SU-DHL-6 (cell line): ENCODE results near the gene MAP3K4.

Experiments used
- EZH2phosphoT487 ChIP-seq: fragments of 200-600 bp; sonication (generic), shearing (Covaris generic); conservative IDR thresholded peaks from 2 replicates; pipeline ENCODE4 v1.6.1; 2018; ENCODE audit warnings: mild to moderate bottlenecking, antibody characterized with exemption, low read length, moderate library complexity, mixed read lengths
- TF ChIP-seq, protein P1 (sequence below): fragments of 200-600 bp; sonication (generic); IDR thresholded peaks from one replicate; pipeline ENCODE4 v1.5.1; 2017; ENCODE audit warnings: antibody characterized with exemption, mild to moderate bottlenecking, low read length, moderate library complexity; ENCODE audit not compliant: insufficient read depth, poor library complexity, severe bottlenecking

DNA sequence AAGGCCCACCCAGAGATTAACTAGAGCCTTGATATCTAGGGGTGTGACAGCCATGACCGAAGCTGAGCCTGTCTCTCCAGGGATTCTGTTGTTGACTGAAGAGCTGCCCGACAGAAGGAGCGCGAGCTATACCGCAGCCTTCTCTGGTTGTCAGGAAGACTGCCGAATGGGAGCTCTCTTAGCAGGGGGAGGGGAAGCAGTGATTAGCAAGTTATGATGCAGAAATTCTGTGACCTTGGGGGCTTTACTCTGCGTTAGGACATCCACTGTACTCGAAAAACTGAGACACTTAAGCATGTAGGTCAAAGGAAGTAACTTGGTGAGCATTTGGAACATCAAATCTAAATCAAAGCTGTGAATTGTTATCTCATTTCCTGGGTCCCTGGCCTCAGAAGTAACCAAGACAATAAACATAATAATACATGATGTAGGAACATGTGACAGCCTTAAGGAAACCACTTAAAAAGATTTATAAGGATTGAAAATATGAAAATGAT lies 84.7 kb downstream of the MAP3K4 start:
- TF ChIP-seq, protein P1, sequence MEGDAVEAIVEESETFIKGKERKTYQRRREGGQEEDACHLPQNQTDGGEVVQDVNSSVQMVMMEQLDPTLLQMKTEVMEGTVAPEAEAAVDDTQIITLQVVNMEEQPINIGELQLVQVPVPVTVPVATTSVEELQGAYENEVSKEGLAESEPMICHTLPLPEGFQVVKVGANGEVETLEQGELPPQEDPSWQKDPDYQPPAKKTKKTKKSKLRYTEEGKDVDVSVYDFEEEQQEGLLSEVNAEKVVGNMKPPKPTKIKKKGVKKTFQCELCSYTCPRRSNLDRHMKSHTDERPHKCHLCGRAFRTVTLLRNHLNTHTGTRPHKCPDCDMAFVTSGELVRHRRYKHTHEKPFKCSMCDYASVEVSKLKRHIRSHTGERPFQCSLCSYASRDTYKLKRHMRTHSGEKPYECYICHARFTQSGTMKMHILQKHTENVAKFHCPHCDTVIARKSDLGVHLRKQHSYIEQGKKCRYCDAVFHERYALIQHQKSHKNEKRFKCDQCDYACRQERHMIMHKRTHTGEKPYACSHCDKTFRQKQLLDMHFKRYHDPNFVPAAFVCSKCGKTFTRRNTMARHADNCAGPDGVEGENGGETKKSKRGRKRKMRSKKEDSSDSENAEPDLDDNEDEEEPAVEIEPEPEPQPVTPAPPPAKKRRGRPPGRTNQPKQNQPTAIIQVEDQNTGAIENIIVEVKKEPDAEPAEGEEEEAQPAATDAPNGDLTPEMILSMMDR = no peak
- no peak for TF ChIP-seq EZH2phosphoT487
